Keratinocyte (primary cell): ENCODE measurements around the gene VMP1. TPM values are rescaled to one million over a fixed set of nuclear protein-coding genes. Genes with fewer than 3 reads are reported as not detected.

ENCODE experiments used
- DNase-seq: peaks from one replicate; pipeline ENCODE4 v3.0.0-alpha.2; 2011; ENCODE audit warnings: low read depth, missing footprints, low spot score
- FAIRE-seq: peaks from 2 replicates; lab custom pipeline; 2011; peaks lifted over from hg19 to GRCh38; lab: Jason Lieb, UNC
- H2AFZ ChIP-seq: 2 replicates; pipeline ENCODE4 v1.6.0; 2012; ENCODE audit warnings: low read length, control low read depth, inconsistent platforms; ENCODE audit not compliant: control insufficient read depth
- H3K27ac ChIP-seq: 2 replicates; pipeline ENCODE4 v1.5.1; 2011; ENCODE audit warnings: low read length; ENCODE audit not compliant: control insufficient read depth, insufficient read depth
- H3K27me3 ChIP-seq: 3 replicates; pipeline ENCODE4 v1.6.0; 2011; ENCODE audit warnings: low read length; ENCODE audit not compliant: control insufficient read depth, insufficient read depth; ENCODE audit errors: extremely low read depth
- H3K36me3 ChIP-seq, 2 experiments: 2 replicates in 1 of 2; 3 replicates in 1 of 2; pipeline ENCODE4 v1.5.1; 2011; ENCODE audit warnings: low read length in 2 of 2, mild to moderate bottlenecking in 1 of 2; ENCODE audit not compliant: control insufficient read depth in 2 of 2, insufficient read depth in 2 of 2; ENCODE audit errors: extremely low read depth in 1 of 2
- H3K4me1 ChIP-seq: 3 replicates; pipeline ENCODE4 v1.5.1; 2011; ENCODE audit warnings: low read length; ENCODE audit not compliant: control insufficient read depth, insufficient read depth; ENCODE audit errors: extremely low read depth
- H3K4me2 ChIP-seq: 3 replicates; pipeline ENCODE4 v1.6.0; 2011; ENCODE audit warnings: low read depth, low read length; ENCODE audit not compliant: control insufficient read depth, insufficient read depth; ENCODE audit errors: extremely low read depth
- H3K4me3 ChIP-seq, 3 experiments: fragments of 200-600 bp in 1 of 3; sonication (generic) in 1 of 3; 2 replicates in 2 of 3; 3 replicates in 1 of 3; pipeline ENCODE4 v1.5.1; 2011 to 2016; ENCODE audit warnings: low read length in 3 of 3, mild to moderate bottlenecking in 3 of 3, control low read depth in 2 of 3, inconsistent platforms in 1 of 3, low read depth in 1 of 3, mixed read lengths in 1 of 3, mixed run types in 1 of 3, moderate library complexity in 1 of 3; ENCODE audit not compliant: control insufficient read depth in 2 of 3, insufficient read depth in 2 of 3; ENCODE audit errors: extremely low read depth in 1 of 3
- H3K79me2 ChIP-seq: 2 replicates; pipeline ENCODE4 v1.6.0; 2012; ENCODE audit warnings: low read length; ENCODE audit not compliant: control insufficient read depth, insufficient read depth
- H3K9ac ChIP-seq: 3 replicates; pipeline ENCODE4 v1.6.0; 2011; ENCODE audit warnings: low read length; ENCODE audit not compliant: control insufficient read depth, insufficient read depth; ENCODE audit errors: extremely low read depth
- H3K9me1 ChIP-seq: 3 replicates; pipeline ENCODE4 v1.6.0; 2011; ENCODE audit warnings: low read length; ENCODE audit not compliant: control insufficient read depth, insufficient read depth; ENCODE audit errors: extremely low read depth
- H3K9me3 ChIP-seq: 2 replicates; pipeline ENCODE4 v1.5.1; 2012; ENCODE audit warnings: low read depth, low read length; ENCODE audit not compliant: control insufficient read depth
- H4K20me1 ChIP-seq: 3 replicates; pipeline ENCODE4 v1.6.0; 2011; ENCODE audit warnings: low read length; ENCODE audit not compliant: control insufficient read depth, insufficient read depth; ENCODE audit errors: extremely low read depth
- CTCF ChIP-seq, 3 experiments: IDR thresholded peaks in 1 of 3; conservative IDR thresholded peaks in 1 of 3; optimal IDR thresholded peaks in 1 of 3; 2 replicates in 2 of 3; 3 replicates in 1 of 3; pipeline versions ENCODE3 to v1.5.1; 2011; ENCODE audit warnings: low read length in 3 of 3, mild to moderate bottlenecking in 3 of 3, moderate library complexity in 2 of 3, control low read depth in 1 of 3, inconsistent platforms in 1 of 3; ENCODE audit not compliant: insufficient read depth in 2 of 3; ENCODE audit errors: extremely low read depth in 1 of 3
- EZH2 ChIP-seq: IDR thresholded peaks from one replicate; pipeline ENCODE4 v1.6.1; 2012; ENCODE audit warnings: inconsistent platforms, mild to moderate bottlenecking, low read length, moderate library complexity
- dilution Hi-C: fragments of 300-500 bp; cut with MboI; formaldehyde crosslinking; loops from one replicate; pipeline ENCODE4 v1.7.0; 2020; ENCODE audit warnings: low sequenced_read_pairs; ENCODE audit not compliant: extremely low pct_ligation_motif_present
- polyA plus RNA-seq, 5 experiments: library from polyadenylated mRNA; depleted of rRNA in 3 of 5; stranded (reverse) in 3 of 5; stranded (forward) in 1 of 5; unstranded in 1 of 5; fragments of >200 nt; gene quantifications; 1 replicate in 1 of 5; 2 replicates in 3 of 5; 3 replicates in 1 of 5; pipeline versions ENCODE4 v1.2.1 to v1.2.3, GENCODE V29; 2011 to 2012; ENCODE audit warnings: missing spikeins in 2 of 5, low read depth in 1 of 5, low replicate concordance in 1 of 5

Gene VMP1
- polyA plus RNA-seq, 1 donor (not counting 4 experiments of a cell fraction or from before 2014, with no cell fraction given) = 303 TPM

- dilution Hi-C loops = no loop called here
Observed at GRCh38 chr17:59730268-59730834, 22.9 kb downstream of the VMP1 start.

GRCh38 chr17:59733697-59734096 is 26.2 kb downstream of the VMP1 start:
- FAIRE-seq = no peak
- Histone ChIP-seq H3K4me2 (no peak overlapping the region), H3K9ac (no peak overlapping the region), H2AFZ (no peak overlapping the region), H3K27me3 (no peaks in the 10 kb centered on the region), H3K36me3 (peaks cover 3 to 7% of the 10 kb centered on the region in 2 experiments), H3K27ac (no peak overlapping the region), H3K4me3 (no peak overlapping the region), H3K9me3 (no peaks in the 10 kb centered on the region), H3K4me1 (peaks cover 3% of the 10 kb centered on the region), H4K20me1 (no peaks in the 10 kb centered on the region), H3K9me1 (no peaks in the 10 kb centered on the region), H3K79me2 (peaks cover 13% of the 10 kb centered on the region)
- TF ChIP-seq CTCF (optimal IDR thresholded peaks at IDR 0.05 in 1 of 3, IDR thresholded peaks at IDR 0.05 in 1 of 3, conservative IDR thresholded peaks at IDR 0.05 in 1 of 3; ENCODE audit: extremely low read depth in 1 of 3, insufficient read depth in 2 of 3, low read length in 3 of 3) (no peak), EZH2 (no peak)
- dilution Hi-C loops = no loop called here
- no peak for DNase-seq

More at GRCh38 chr17:59730268-59730834, 22.9 kb downstream of the VMP1 start:
- Histone ChIP-seq H4K20me1 (no peaks in the 10 kb centered on the region), H3K27ac (no peak overlapping the region), H2AFZ (no peak overlapping the region), H3K9me3 (no peaks in the 10 kb centered on the region), H3K36me3 (peaks cover 0 to 5% of the 10 kb centered on the region in 2 experiments), H3K9me1 (no peaks in the 10 kb centered on the region), H3K9ac (no peak overlapping the region), H3K79me2 (peaks cover 33% of the 10 kb centered on the region), H3K4me3 (no peak overlapping the region), H3K27me3 (no peaks in the 10 kb centered on the region), H3K4me2 (no peak overlapping the region), H3K4me1 (peaks cover 3% of the 10 kb centered on the region)
- DNase-seq (no peak), FAIRE-seq (no peak)
- TF ChIP-seq EZH2 (no peak), CTCF (optimal IDR thresholded peaks at IDR 0.05 in 1 of 3, IDR thresholded peaks at IDR 0.05 in 1 of 3, conservative IDR thresholded peaks at IDR 0.05 in 1 of 3; ENCODE audit: extremely low read depth in 1 of 3, insufficient read depth in 2 of 3, low read length in 3 of 3) (no peak)
